Measurements from ENCODE around the gene IL36B.
"Not testable (repeated sequence)": the region's sequence is repeated elsewhere in the genome, so short reads cannot be mapped to it uniquely, and the experiment has no call there.

The IL36B gene
- 0 to 0.77 (median 0.08) reads per million in 17 experiments for total RNA-seq

DNA sequence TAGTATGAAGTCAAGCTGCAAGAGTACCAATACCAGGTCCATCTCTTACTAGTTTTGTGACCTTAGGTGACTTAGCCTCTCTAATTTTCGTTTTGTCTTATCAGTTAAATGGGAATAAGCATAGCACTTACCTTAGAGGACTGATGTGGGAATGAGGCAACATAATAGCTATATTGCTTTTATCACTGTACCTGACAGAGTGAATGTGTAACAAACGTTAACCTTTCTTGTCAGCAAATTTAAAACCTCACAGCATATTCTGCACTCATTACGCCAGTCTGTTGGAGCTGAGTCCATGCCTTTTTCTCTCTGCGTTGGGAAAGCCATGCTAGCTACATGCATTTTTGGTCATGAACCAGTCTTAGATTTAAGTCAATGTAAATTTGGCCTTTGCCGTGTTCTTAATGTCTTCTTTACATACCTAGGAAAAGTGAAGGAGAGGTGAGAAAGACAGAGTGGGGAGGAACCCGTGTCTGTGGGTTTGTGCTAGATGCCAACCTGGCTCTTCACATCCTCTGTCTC is at the start of gene IL36B:
Gene IL36B, minus strand, starts transcription at position 472 of the 522 bp plus-strand sequence.
- no peak for DNase-seq

DNA sequence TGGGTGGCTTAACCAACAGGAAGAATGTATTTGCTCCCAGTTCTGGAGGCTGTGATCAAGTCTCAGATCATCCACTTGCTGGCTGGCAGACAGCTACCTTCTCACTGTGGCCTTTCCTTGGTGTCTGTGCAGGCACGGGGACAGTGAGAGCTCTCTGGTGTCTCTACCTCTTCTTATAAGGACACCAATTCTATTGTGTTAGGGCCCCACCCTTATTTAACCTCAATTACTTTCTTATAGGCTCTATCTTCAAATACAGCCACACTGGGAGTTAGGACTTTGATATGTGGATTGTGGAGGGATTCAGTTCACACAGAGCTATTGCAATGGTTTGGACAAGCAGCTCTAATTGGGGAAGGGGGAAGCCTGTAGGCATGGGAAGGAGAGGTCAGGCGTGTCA is 49.5 kb upstream of the IL36B start:
- DNase-seq: no peak

DNA sequence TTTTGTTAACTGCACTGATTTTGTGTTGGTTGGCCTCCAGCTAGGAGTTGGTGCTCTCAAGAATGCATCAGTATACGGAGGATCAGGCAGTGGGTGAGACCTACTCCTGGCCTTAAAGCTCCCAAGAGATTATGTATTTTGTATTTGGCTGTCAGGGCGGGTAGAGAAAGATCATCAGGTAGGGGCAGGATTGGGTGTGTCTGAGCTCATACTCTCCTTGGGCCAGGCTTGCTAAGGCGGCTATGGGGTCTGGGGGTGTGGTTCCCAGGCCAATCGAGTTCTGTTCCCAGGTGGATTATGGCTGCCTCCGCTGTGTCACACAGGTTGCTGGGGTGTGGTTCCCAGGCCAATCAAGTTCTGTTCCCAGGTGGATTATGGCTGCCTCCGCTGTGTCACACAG is 45.9 kb upstream of the IL36B start:
- DNase-seq: no peak

DNA sequence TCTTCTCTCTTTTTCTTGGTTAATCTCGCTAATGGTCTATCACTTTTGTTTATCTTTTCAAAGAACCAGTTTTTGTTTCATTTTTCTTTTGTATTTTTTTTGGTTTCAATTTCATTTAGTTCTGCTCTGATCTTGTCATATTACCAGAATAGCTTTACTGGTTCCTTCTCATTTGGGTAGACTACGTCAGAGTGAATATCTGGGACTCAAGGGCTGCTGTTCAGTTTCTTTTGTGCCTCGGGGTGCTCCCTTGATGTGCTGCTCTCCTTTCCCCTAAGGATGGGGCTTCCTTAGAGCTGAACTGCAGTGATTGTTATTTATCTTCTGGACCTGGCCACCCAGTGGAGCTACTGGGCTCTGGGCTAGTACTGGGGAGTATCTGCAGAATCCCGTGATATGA is 45.4 kb upstream of the IL36B start:
- DNase-seq: no peak

DNA sequence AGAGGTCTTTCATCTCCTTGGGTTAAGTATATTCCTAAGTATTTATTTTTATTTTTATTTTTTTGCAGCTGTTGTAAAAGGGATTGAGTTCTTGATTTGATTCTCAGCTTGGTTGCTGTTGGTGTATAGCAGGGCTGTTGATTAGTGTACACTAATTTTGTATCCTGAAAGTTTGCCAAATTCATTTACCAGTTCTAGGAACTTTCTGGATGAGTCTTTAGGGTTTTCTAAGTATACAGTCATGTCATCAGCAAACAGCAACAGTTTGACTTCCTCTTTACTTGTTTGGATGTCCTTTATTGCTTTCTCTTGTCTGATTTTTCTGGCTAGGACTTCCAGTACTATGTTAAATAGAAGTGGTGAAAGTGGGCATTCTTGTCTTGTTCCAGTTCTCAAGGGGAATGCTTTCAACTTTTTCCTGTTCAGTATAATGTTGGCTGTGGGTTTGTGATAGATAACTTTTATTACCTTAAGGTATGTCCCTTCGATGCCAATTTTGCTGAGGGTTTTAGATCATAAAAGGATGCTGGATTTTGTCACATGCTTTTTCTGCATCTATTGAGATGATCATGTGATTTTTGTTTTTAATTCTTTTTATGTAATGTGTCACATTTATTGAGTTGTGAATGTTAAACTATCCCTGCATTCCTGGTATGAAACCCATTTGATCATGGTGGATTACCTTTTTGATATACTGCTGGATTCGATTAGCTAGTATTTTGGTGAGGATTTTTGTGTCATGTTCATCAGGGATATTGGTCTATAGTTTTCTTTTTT is 44.4 kb upstream of the IL36B start:
- peak in 2 of 4 experiments; percentile 52 to 55 for DNase-seq

DNA sequence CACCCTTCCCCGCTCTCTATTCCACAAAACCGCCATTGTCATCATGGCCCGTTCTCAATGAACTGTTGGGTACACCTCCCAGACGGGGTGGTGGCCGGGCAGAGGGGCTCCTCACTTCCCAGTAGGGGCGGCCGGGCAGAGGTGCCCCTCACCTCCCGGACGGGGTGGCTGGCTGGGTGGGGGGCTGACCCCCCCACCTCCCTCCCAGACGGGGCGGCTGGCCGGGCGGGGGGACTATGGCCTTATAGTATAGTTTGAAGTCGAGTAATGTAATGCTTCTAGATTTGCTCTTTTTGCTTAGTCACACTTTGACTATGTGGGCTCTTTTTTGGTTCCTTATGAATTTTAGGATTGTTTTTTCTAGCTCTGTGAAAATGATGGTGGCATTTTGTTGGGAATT is 43.6 kb upstream of the IL36B start:
- not testable (repeated sequence) for DNase-seq

DNA sequence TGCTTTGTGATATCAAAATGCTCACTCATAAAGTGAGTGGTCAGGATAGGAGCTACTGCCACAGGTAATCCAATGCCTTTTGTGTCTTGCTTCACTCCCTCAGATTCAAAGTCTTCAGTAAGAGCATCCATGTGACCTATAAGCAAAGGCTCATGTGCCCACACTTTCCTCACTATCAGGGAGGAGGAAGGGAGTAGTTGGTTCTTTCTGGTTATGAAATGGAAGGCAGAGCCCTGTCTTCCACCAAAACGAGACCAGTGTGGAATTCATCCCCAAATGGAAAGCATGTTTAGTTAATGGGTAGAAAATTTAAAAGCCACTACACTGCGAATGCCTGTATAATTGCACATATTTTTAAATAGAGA is 40.9 kb upstream of the IL36B start:
- DNase-seq: peak in 3 of 4 experiments; percentile 47 to 65 (median 56)

DNA sequence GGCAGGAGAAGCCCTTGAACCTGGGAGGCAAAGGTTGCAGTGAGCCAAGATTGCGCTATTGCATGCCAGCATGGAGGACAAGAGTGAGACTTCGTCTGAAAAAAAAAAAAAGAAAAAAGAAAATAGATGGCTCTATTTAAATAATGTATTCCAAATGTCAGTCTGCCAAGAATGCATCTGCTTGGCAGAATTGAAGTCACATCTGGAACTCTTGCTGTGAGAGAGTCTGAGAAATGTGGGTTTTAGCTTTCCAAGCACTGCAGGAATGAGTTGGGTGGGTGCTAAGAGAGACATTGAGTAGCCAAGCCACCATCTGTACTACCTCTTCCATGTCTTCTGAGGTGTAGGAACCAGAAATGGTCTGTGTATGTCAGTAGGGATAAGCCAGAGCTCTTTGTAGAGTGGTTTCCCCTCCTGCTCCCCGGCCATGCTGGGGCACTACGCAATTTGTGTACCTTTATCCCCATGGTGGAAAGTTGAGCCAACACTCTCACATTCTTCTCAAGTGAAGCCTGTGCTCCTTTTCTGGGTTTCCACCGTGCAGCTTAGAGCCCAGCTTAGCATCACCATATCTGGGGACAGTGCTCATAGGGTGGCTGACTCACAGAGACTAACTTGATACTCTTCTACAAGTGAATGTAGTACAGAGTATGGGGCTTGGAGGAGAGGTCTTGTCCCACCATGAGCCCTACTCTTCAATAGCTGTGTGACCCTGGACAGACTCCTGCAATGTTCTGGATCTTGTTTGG is 40.4 kb upstream of the IL36B start:
- no peak for DNase-seq

DNA sequence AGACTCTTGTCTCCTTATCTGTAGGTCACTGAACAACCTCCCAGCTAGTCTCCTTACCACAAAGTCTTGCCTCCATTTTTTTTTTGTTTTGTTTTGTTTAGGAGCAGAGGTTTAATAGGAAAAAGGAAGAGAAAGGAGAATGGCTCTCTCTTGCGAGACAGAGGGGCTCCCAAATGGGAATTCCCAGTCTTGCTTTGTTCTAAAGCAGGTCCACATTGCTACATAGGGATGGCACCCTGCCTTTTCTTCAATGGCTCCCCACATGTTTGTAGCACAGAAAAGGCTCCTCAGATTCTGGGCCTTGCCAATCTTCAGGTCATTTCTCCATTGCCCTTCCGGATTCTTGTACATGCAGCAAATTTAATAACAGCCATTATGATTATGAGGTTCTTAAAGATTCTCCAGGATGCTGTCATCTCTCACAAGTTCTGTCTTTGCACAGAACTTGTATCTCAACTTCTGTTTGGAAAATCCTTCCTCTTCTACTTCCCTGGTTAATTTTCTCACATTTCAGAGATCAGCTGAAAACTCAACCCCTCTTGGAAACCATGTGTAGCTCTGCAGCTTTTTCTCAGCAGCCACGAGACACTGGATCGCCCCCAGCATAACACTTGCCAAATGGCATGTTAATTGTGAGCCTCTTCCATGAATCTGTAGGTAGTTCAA is 38.7 kb upstream of the IL36B start:
- peak in 3 of 4 experiments; percentile 41 to 57 (median 56) for DNase-seq

DNA sequence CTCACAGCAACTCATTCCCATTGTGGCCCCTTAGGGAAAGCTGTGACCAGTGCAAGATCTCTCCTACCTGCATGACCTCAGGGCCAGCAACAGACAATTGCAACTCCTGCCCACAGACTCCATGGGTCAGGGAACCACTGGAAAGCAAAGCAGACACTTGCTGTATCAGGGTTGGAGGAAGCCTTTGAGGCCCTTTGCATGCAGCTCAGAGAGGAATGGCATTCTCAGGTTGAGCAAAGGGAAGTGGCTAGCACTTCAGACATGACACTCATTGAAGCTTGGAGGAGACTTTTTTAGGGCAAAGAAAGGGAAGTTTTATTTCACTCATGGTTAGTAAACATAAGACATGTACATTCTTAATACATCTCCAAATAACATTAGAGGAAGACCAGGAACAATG is 37.2 kb upstream of the IL36B start:
- DNase-seq: peak; percentile 61 to 86 (median 80)

DNA sequence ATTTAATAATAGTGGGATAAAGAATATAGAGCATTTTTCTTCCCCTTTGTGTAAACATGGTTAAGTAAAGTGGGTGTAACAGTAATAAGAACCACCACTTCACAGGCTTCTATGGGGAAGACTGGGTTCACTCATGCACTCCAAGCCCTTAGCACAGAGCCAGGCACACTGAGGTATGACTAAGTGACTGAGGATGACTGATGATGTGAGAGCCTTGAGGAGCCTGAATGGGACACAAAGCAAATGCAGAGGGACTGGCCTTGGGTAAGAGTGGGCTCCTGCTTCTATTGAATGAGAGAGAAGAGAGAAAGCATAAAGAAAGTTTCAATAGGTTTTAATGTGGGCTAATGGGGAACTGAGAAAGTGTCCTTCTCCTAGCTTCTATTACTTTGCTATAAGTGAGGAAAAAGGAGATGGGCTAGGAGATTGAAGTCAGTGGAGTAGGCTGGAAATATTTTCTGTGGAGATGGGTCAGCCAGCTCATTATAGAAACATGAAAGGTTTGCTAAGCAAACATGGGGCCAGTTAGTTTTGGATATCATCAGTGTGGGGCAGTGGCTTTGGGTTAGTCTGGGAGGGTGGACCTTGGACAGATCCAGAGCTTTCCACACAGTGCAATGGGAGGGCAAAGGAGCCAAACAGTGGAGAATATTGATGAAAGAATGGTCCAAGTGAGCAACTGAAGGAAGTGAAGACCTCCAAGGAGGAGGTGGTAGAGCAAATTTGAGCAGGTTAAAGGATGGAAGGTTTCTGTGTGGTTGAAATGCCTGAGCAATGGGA is 35.7 kb upstream of the IL36B start:
- DNase-seq: peak; percentile 35 to 62 (median 44)

DNA sequence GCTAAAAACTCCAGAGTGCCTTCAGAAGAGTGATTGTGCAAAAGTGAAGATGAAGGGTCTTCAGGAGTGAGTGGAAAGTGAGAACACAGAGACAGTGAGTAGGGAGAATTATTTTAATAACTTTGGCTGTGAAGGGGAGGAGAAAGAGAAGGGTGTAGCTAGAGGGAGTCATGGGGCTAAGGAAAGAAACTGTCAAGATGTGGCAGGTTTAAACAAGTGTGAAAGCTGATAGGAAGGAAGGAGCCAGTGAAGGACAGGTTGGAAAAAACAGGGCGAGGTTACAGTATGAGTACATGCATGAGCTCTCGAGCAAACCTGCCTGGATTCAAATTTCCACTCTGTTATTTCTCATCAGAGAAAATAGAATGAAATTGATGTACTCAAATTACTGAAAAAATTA is 32.9 kb upstream of the IL36B start:
- no peak for DNase-seq

DNA sequence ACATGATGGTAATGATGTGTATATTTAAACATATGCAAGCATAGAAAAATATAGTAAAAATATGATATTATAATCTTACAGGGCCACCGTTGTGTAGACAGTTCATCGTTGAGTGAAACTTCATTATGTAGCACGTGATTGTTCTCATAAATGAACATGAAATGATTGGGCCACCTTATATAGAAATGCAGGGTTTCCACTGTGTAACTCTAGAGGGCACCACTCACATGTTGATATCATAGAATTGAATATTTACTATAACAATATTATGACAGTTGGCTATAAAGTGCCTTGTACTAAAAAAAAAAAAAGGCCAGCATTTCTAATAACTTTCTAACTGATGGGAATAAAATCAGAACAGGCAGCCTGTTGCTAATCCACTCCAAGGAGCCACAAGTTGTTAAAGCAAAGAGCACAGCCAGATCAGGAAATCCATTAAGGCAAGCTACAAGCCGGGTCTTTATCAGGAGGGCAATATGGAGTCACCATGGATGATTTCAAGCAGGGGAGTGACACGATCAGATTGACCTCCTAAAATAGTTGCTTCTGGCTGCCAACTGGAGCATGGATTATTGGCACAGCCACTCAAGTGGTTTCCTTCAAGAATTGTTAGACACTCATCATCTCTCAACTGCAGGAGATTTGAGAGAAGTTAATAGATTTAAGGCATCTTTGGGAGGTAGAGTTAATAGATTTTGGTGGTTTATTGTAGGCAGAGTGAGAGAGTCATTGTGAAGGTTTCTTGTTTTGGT is 31.8 kb upstream of the IL36B start:
- DNase-seq: peak; percentile 48 to 73 (median 64)

DNA sequence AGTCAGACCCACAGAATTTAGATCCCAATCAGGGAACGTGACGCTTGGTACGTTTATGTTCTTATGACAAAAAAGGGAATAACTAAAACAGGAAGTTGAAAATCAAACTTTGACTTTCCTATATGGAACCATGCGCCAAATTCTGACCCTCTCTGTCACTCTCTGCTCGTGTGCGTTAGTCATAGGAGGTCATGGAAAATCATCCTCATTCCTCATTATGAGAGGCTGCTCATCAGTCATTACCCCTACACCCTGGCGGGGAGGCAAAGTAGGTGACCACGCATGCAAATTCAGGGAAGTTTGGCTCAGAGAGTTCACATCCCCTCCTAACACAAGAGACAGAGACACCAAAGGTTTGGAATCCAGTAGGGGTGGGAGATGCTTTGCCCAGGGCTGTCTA is 30.6 kb upstream of the IL36B start:
- DNase-seq: peak; percentile 91 to 99 (median 94)

DNA sequence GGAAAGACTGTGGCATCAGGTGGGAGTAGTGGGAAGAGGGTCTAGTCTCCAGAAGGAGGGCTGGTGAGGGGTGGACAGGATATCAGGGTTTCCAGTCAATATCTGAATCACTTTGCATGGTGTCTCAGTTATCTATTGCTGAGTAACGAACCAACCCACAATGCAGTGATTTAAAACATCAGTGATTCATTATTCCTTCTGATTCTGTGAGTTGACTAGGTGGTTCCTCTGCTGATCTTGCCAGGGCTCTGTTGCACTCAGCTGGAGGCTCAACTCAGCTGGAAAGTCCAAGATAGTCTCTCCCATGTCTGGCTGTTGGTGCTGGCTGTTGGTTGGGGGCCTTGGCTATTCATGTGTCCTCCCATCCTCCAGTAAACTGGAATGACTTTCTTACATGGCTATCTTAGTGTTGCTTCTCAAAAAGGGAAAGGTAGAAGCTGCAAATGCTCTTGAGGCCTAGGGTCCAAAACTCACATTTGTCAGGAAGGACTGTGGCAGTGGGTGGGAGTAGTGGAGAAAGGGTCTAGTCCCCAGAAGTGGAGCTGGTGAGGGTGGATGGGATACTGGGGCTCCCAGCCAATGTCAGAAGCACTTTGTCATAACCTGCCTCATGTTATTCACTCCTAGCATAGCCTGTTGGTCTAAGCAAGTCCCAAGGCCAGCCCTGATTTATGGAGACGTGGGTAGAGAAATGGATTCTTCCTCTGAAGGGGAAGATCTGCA is 29.0 kb upstream of the IL36B start:
- peak in 2 of 4 experiments; percentile 33 to 44 for DNase-seq

DNA sequence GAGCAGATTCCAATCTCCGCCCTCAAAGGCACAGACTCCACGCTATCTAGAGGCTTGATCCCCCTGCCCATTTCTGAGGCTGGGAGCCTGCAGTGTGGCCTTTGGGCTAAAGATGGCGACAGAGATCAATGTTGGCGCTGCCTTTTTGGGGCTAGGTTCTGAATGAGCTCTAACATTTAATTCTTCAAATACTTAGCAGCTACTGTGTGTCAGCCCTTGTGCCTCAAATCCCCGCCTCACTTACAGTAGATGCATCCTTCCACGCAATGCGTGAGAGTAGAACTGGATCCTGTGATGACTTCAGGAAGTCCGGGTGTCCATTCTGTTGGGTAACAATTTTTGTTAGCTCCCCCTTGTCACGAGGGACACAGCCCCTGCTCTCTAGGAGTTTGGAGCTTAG is 27.5 kb upstream of the IL36B start:
- peak; percentile 72 to 79 (median 76) for DNase-seq

DNA sequence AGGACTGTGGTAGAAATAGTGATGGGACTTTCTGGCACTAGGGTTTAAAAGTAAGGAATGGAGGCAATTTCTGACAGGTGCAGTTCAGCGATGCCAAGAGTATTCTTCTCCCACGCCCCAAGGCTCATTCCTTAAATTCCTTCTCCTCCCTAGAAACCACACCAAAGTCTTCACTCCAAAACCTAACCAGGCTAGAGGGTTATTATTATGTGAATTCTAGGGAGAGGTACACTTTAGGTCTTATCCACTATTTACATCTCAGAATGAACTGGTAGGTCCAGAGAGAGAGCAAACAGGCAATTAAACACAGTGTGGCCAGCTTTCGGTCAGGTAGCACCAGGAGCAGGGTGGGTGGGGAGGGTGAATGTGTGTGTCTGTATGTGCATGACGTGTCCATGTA is 26.5 kb upstream of the IL36B start:
- no peak for DNase-seq

DNA sequence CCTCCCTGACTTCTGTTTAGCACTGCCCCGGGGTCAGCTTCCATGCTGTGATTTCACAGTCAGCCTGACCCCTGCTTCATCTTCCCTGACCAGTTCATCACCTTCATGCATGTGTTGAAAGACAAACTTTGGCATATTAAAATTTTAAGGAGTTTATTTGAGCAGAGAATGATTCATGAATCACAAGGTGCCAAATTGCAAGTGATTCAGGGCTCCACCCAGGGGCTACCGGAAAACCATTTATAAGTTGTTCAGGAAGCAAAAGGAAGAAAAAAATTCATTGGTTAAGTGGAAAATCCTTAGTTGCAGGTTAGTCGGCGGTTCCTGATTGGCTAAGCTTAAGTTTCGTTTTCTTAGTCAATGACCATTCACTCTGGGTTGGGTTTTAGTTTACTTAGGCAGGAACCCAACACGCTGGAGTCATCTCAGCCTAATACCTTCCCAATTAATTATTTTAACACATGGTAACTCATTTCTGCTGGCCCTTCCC is 25.7 kb upstream of the IL36B start:
- peak in 2 of 4 experiments; percentile 16 to 33 for DNase-seq

DNA sequence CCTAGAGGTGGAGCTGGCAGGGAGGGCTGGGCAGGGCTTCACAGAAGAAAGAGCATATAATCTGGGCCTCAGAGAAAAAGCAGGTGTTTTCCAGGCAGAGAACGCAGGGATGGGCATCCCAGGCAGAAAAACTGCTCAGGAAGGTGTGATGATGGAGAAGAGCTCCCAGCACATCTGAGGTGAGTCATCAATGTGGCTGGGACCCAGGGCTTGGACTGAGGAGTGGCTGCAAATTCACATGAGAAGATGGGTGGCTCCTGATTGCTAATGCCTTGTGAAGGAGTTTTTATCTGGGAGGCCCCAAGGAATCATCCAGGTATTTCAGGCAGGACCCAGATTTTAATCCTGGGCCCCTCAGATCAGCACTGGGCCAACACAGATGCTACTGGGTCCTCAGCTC is 25.3 kb upstream of the IL36B start:
- DNase-seq: no peak

DNA sequence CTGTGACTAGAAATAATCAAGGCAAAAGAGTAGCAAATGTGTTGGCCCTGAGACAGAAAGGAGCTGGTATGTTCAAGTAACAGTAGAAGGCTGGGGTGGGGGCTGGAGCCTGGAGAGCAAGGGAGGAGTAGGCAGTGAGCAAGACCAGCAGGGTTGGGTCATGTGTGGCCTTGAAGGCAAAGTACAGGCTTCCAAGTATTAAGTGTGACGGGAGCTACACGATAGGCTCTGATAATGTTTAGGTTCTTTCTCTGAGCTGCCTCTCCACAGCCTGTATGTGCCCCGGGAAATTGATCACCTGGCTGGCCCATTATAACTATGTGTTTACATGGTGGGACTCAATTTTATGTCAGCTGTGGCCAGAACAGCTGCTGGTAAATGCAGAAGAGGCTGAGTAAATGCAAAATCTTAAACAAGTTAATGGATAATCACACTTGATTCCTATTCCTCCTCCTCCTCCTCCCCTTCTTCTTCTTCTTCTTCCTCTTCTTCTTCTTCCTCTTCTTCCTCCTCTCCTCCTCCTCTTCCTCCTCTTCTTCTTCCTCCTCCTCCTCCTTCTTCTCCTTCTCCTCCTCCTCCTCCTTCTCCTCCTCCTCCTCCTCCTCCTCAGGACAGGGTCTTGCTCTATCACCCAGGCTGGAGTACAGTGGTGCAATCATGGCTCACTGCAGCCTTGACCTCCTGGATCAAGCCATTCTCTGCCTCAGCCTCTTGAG is 24.4 kb upstream of the IL36B start:
- peak in 1 of 4 experiments; percentile 18 for DNase-seq

All from suppressor macrophage (primary cell).